GM20431 (cell line): ENCODE measurements around the gene NSDHL.
"Not testable (repeated sequence)": the region's sequence is repeated elsewhere in the genome, so short reads cannot be mapped to it uniquely, and the experiment has no call there.

Experiments
- in situ Hi-C: fragments of 300-500 bp; cut with MseI, MboI; formaldehyde crosslinking; loops from one replicate; pipeline ENCODE4 v1.15.0; 2020; ENCODE audit warnings: low sequenced_read_pairs; ENCODE audit not compliant: unreplicated experiment

The NSDHL gene

GRCh38 chrX:152830312-152831305 lies at the start of gene NSDHL, which contains the start of gene CETN2:
NSDHL (plus strand) TSS chrX:152831063; CDS start chrX:152846325, 15,262 bp downstream.
CETN2 (minus strand) TSS chrX:152830757; CDS start chrX:152830710, 47 bp downstream.
- in situ Hi-C loops, result no loop called here

GRCh38 chrX:152787062-152787461 lies 43.8 kb upstream of the NSDHL start:
- in situ Hi-C loops, result not testable (repeated sequence)

GRCh38 chrX:152798945-152799344 lies 31.9 kb upstream of the NSDHL start:
- in situ Hi-C loops, result no loop called here

- in situ Hi-C loops, result loop anchor here (25.0 kb wide), 2 partner anchors 169 to 1069 kb away; partner anchors contain the start of genes CNGA2 and GABRQ
These were observed 24.8 kb upstream of the NSDHL start for GRCh38 chrX:152806035-152806434.

- in situ Hi-C loops, result loop anchor here (25.0 kb wide), 2 partner anchors 173 to 1073 kb away; partner anchors contain the start of genes CNGA2 and GABRQ
These were observed 20.5 kb upstream of the NSDHL start for GRCh38 chrX:152810403-152810802.

- in situ Hi-C loops, result loop anchor here (25.0 kb wide), 2 partner anchors 176 to 1076 kb away; partner anchors contain the start of genes CNGA2 and GABRQ
These were observed 17.7 kb upstream of the NSDHL start for GRCh38 chrX:152813206-152813605.

- in situ Hi-C loops, result loop anchor here (25.0 kb wide), 2 partner anchors 177 to 1077 kb away; partner anchors contain the start of genes CNGA2 and GABRQ
These were observed 16.8 kb upstream of the NSDHL start for GRCh38 chrX:152814048-152814447.

GRCh38 chrX:152817078-152817764 lies 13.6 kb upstream of the NSDHL start:
- in situ Hi-C loops, result loop anchor here (25.0 kb wide), 2 partner anchors 180 to 1080 kb away; partner anchors contain the start of genes CNGA2 and GABRQ

- in situ Hi-C loops, result loop anchor here (25.0 kb wide), 2 partner anchors 181 to 1081 kb away; partner anchors contain the start of genes CNGA2 and GABRQ
These were observed 12.5 kb upstream of the NSDHL start for GRCh38 chrX:152818356-152818755.

- in situ Hi-C loops, result loop anchor here (25.0 kb wide), 2 partner anchors 182 to 1082 kb away; partner anchors contain the start of genes CNGA2 and GABRQ
These were observed 11.6 kb upstream of the NSDHL start for GRCh38 chrX:152819266-152819665.

GRCh38 chrX:152819732-152820131 lies 11.1 kb upstream of the NSDHL start:
- in situ Hi-C loops, result loop anchor here (25.0 kb wide), 2 partner anchors 182 to 1082 kb away; partner anchors contain the start of genes CNGA2 and GABRQ

- in situ Hi-C loops, result loop anchor here (25.0 kb wide), 2 partner anchors 184 to 1084 kb away; partner anchors contain the start of genes CNGA2 and GABRQ
These were observed 9.6 kb upstream of the NSDHL start for GRCh38 chrX:152821145-152821765.

GRCh38 chrX:152822383-152823086 lies 8.3 kb upstream of the NSDHL start:
- in situ Hi-C loops, result loop anchor here (25.0 kb wide), 2 partner anchors 185 to 1085 kb away; partner anchors contain the start of genes CNGA2 and GABRQ

GRCh38 chrX:152823657-152824056 lies 7.2 kb upstream of the NSDHL start:
- in situ Hi-C loops, result loop anchor here (25.0 kb wide), 2 partner anchors 186 to 1086 kb away; partner anchors contain the start of genes CNGA2 and GABRQ

GRCh38 chrX:152824841-152825374 lies 6.0 kb upstream of the NSDHL start:
- in situ Hi-C loops, result loop anchor here (25.0 kb wide), 2 partner anchors 188 to 1088 kb away; partner anchors contain the start of genes CNGA2 and GABRQ

- in situ Hi-C loops, result no loop called here
These were observed 528 bp downstream of the NSDHL start for GRCh38 chrX:152831391-152831790.

- in situ Hi-C loops, result no loop called here
These were observed 1.7 kb downstream of the NSDHL start for GRCh38 chrX:152832520-152832919.

GRCh38 chrX:152833378-152833777 lies 2.5 kb downstream of the NSDHL start:
- in situ Hi-C loops, result no loop called here
